ENCODE measurements around the gene KLC1.

KLC1 gene

DNA sequence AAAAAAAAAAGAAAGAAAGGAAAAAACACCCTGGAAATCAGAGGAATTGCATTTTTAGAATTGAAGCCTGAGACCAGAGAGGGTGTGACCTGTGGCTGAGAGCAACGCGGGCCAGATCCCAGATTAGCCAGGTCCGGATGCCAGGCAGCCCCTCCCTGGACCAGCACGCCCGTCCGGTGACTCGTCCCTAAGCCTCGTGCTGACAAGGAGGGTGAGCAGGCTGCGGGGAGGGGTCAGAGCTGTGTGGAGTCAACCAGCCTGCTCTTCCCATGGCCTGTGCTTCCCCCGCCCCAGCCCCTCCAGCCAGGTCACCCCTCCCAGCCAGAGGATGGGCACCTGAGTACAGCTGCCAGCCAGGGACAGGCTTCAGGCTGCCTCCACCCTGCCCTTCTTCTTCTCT is 4.2 kb upstream of the KLC1 start:
- Histone ChIP-seq H3K36me3 (no peaks in the 10 kb centered on the region), H3K9ac (peak overlapping the region; percentile 65; the same call in 1 of the 2 replicates), H3K4me2 (peak overlapping the region; percentile 97), H3K27me3 (no peaks in the 10 kb centered on the region), H4K20me1 (peaks cover 18% of the 10 kb centered on the region), H3K9me3 (no peaks in the 10 kb centered on the region), H3K4me1 (peaks cover 56% of the 10 kb centered on the region), H3K27ac (peak overlapping the region; percentile 82), H3K4me3 (peak overlapping the region; percentile 51)
- TF ChIP-seq Cebpa-rat (IDR thresholded peaks at IDR 0.05) = no peak

GRCh38 chr14:103625356-103626095 is 3.5 kb upstream of the KLC1 start:
- Histone ChIP-seq H3K4me1 (peaks cover 62% of the 10 kb centered on the region), H3K9me3 (no peaks in the 10 kb centered on the region), H3K36me3 (no peaks in the 10 kb centered on the region), H3K4me2 (peak overlapping the region; percentile 97), H3K27ac (peak overlapping the region; percentile 82), H3K4me3 (peak overlapping the region; percentile 51), H4K20me1 (peaks cover 25% of the 10 kb centered on the region), H3K9ac (peak overlapping the region; percentile 65; the same call in 1 of the 2 replicates), H3K27me3 (no peaks in the 10 kb centered on the region)
- no peak for TF ChIP-seq Cebpa-rat (IDR thresholded peaks at IDR 0.05)

GRCh38 chr14:103626146-103626850 is 2.7 kb upstream of the KLC1 start:
- Histone ChIP-seq H3K9ac (no peak overlapping the region), H3K4me3 (no peak overlapping the region), H3K9me3 (no peaks in the 10 kb centered on the region), H4K20me1 (peaks cover 33% of the 10 kb centered on the region), H3K4me2 (peak overlapping the region; percentile 97), H3K27me3 (no peaks in the 10 kb centered on the region), H3K4me1 (peaks cover 68% of the 10 kb centered on the region), H3K27ac (peak overlapping the region; percentile 82), H3K36me3 (0 out of 2 replicates have a peak, but pooled peaks cover 6% of the 10 kb centered on the region)
- TF ChIP-seq Cebpa-rat (IDR thresholded peaks at IDR 0.05) = no peak

DNA sequence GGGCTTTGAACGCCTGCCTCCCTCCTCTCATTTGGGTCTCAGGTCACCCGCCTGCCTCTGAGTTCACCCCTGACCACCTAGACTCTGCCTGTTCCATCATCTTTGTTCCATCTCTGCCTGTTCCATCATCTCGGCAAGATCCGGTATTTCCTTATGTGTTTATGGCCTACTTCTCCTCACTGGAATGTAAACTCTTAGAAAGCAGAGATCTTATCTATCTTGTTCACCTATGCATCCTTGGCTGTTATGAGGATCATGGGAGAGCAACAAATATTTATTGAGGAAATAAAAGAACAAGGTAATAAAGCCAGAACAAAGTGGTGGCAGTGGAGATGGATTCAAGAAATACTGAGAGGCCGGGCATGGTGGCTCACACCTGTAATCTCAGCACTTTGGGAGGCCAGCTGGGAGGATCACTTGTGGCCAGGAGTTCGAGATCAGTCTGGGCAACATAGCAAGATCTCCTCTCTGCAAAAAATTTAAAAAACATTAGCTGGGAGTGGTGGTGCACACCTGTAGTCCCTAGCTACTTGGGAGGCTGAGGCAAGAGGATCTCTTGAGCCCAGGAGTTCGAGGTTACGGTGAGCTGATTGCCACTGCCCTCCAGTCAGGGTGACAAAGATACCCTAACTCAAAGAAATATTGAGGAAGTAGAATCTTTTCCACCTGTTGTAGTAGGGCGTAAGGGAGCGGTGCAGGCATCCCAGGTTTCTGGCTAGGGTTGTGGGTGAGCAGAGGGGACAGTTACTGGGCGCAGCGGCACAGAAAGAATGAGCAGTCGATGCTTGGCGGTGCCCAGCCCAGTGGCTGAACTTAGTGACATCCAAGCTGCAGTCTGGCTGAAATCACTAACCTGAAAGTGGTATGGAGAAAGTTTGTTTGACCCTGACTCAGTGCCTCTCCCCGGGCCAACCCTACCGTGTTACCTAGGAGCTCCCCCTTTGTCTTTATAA is 1.7 kb upstream of the KLC1 start:
- Histone ChIP-seq H4K20me1 (peaks cover 43% of the 10 kb centered on the region), H3K36me3 (peaks cover 12% of the 10 kb centered on the region), H3K4me3 (peak overlapping the region; percentile 99; the same call in 1 of the 2 replicates), H3K4me1 (peaks cover 76% of the 10 kb centered on the region), H3K27me3 (no peaks in the 10 kb centered on the region), H3K9me3 (no peaks in the 10 kb centered on the region), H3K9ac (no peak overlapping the region; the same call in 1 of the 2 replicates), H3K4me2 (peak overlapping the region; percentile 97), H3K27ac (peak overlapping the region; percentile 91; the same call in 1 of the 2 replicates)
- TF ChIP-seq Cebpa-rat (IDR thresholded peaks at IDR 0.05) = no peak

DNA sequence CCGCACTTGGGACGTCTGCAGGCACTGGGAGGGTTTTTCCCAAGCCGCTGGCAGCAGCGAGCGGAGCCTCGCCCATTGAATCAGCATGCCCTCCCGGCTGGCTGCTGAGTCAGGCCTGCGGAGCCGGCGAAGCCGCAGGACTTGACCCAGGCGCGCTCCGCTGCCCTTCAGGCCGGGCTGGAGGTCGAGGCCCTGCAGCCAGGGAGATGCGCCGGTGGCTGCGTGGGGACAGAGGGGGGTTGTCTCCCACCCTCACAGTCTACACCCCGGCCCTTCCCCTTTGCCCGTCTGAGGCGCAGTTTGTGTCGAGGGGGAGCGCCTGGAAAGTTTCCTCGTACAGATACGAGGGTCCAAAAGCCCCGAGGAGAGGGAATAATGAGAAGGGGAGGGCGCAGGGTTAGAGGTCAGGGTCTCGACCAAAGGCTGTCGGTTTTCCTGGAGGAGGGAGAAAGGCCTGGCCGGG is 759 bp upstream of the KLC1 start:
- peaks cover 21% of the 10 kb centered on the region for H3K36me3 ChIP-seq
- H3K4me3 ChIP-seq = peak overlapping the region; percentile 99
- H3K9ac ChIP-seq = peak overlapping the region; percentile 95
- H4K20me1 ChIP-seq = peaks cover 52% of the 10 kb centered on the region
- H3K4me1 ChIP-seq = peaks cover 73% of the 10 kb centered on the region
- no peaks in the 10 kb centered on the region for H3K27me3 ChIP-seq
- peak overlapping the region; percentile 97 for H3K4me2 ChIP-seq
- no peaks in the 10 kb centered on the region for H3K9me3 ChIP-seq
- peak overlapping the region; percentile 91 for H3K27ac ChIP-seq
- no peak for TF ChIP-seq Cebpa-rat (IDR thresholded peaks at IDR 0.05)

- H3K9ac ChIP-seq = peak overlapping the region; percentile 95
- H4K20me1 ChIP-seq = peaks cover 66% of the 10 kb centered on the region
- peak overlapping the region; percentile 91 for H3K27ac ChIP-seq
- no peaks in the 10 kb centered on the region for H3K9me3 ChIP-seq
- H3K4me3 ChIP-seq = peak overlapping the region; percentile 99
- TF ChIP-seq Cebpa-rat (IDR thresholded peaks at IDR 0.05) = no peak
- H3K36me3 ChIP-seq = peaks cover 25% of the 10 kb centered on the region
- peak overlapping the region; percentile 97 for H3K4me2 ChIP-seq
- no peaks in the 10 kb centered on the region for H3K27me3 ChIP-seq
- peaks cover 72% of the 10 kb centered on the region for H3K4me1 ChIP-seq
Observed at GRCh38 chr14:103629503-103630121, 601 bp downstream of the KLC1 start.

GRCh38 chr14:103630364-103631108 is 1.5 kb downstream of the KLC1 start:
- peaks cover 72% of the 10 kb centered on the region for H3K4me1 ChIP-seq
- no peak for TF ChIP-seq Cebpa-rat (IDR thresholded peaks at IDR 0.05)
- no peaks in the 10 kb centered on the region for H3K27me3 ChIP-seq
- H4K20me1 ChIP-seq = peaks cover 69% of the 10 kb centered on the region
- no peaks in the 10 kb centered on the region for H3K9me3 ChIP-seq
- no peak overlapping the region for H3K27ac ChIP-seq
- peak overlapping the region; percentile 95 for H3K9ac ChIP-seq
- peak overlapping the region; percentile 97 for H3K4me2 ChIP-seq
- peaks cover 25% of the 10 kb centered on the region for H3K36me3 ChIP-seq
- H3K4me3 ChIP-seq = peak overlapping the region; percentile 99

- H3K27me3 ChIP-seq = no peaks in the 10 kb centered on the region
- peaks cover 92% of the 10 kb centered on the region for H4K20me1 ChIP-seq
- no peak overlapping the region for H3K4me2 ChIP-seq
- no peak overlapping the region for H3K27ac ChIP-seq
- no peak overlapping the region for H3K9ac ChIP-seq
- no peak for TF ChIP-seq Cebpa-rat (IDR thresholded peaks at IDR 0.05)
- H3K9me3 ChIP-seq = no peaks in the 10 kb centered on the region
- H3K4me1 ChIP-seq = peaks cover 66% of the 10 kb centered on the region
- H3K36me3 ChIP-seq = peaks cover 45% of the 10 kb centered on the region
- no peak overlapping the region for H3K4me3 ChIP-seq
Observed at GRCh38 chr14:103633391-103633790, 4.4 kb downstream of the KLC1 start.

Measured in BLaER1 (cell line).